Epithelial cell of esophagus (primary cell): Measurements from ENCODE around the gene MMP2.

Experiments used
- DNase-seq: peaks from one replicate; pipeline ENCODE4 v3.0.0; 2010; ENCODE audit warnings: low read depth
- H3K4me3 ChIP-seq: 2 replicates; pipeline ENCODE4 v1.5.1; 2011; ENCODE audit warnings: mild to moderate bottlenecking, low read length, control low read depth
- CTCF ChIP-seq: IDR thresholded peaks from 2 replicates; pipeline ENCODE4 v1.5.1; 2011; ENCODE audit warnings: low read depth, mild to moderate bottlenecking, low read length, control low read depth, inconsistent platforms; ENCODE audit not compliant: insufficient read depth; ENCODE audit errors: missing control alignments

The MMP2 gene

GRCh38 chr16:55453909-55454308, 25.1 kb upstream of the MMP2 start:
- DNase-seq, result no peak
- no peak overlapping the region for H3K4me3 ChIP-seq
- no peak for TF ChIP-seq CTCF

DNA sequence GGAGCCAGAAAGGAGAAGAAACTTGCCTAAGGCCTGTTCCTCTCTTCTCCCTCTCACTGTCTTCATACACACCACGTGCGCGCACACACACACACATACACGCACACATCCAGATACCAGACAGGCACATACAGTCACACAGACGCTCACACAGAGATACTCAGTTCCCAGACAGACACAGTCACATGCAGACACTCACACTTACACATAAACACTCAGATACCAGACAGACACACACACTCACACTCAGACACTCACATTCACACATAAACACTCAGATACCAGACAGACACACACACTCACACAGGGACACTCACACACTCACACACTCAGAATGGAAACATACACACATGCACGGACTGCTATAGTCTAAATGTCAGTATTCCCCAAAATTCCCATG, 24.1 kb upstream of the MMP2 start:
- TF ChIP-seq CTCF, result no peak
- no peak overlapping the region for H3K4me3 ChIP-seq
- no peak for DNase-seq

- no peak for DNase-seq
- no peak overlapping the region for H3K4me3 ChIP-seq
- no peak for TF ChIP-seq CTCF
These were observed 16.8 kb upstream of the MMP2 start for GRCh38 chr16:55462241-55462640.

DNA sequence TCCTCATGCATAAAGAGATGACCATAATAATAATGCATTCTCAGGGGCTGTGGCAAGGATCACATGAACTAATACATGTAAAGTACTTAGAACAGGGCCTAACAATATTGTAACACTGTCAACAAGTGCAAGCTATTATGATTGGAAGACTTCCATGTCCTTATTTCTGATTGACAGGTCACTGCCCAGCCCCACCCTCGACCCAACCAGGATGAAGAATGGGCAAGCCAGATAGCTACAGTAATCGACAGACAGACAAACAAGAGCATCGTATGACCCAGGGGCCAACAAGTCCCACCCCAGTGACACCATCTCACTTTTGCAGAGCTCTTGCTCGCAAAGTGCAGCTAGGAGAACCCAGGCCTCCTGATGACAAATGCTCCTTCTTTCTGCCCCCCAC, 14.6 kb upstream of the MMP2 start:
- no peak for DNase-seq
- no peak overlapping the region for H3K4me3 ChIP-seq
- no peak for TF ChIP-seq CTCF

DNA sequence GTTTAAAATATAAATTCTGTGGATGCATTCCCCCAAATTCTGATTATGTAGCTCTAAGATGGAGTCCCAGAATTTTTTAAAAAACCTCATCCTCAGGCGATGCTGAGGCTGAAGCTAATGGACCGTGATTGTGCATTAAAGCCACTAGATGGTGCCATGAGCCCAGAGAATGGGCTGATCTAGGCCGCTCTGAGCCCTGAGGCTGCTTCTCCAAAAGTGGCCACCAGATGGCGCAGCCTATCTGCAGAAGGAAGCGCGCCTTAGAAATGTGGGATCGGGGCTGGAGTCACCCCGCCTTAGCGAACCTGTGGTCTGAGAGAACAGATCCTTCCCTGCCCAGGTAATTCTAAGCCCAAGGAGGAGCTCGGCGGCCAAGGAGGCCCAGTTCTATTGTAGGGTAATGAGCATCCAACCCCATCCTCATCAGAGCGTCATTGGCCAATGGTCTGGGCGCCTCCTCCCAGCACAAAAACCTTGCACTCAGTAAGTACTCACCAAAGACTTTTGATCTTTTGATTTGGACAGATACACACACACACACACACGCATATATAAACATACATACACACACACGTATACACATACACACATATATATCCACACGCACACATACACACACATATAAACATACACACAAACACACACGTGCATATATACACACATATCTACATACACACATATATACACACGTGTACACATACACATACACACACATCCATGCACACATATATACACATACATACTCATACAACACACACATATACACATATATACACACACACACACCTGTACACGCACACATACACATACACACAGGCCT, 13.7 kb upstream of the MMP2 start:
- peak; percentile 83 for DNase-seq
- H3K4me3 ChIP-seq, result no peak overlapping the region
- peak; percentile 99 for TF ChIP-seq CTCF

DNA sequence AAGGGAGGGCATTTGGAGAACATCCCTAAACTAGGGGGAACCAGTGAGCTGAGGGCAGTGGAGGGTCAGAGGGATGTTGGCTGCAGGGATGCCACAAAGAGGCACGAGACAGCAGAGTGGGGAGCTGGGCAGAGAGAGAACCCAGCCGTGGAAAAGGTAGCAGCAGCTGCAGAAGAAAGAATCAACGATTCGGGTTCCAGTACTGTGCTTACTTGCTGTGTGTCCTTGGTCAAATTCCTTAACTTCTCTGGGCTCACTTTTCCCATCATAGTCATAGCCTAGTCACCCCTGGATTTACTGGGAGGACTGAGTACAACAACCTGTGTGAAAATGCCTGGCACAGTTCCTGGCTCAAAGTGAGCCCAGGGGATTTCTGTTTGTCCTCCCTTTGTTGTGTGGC, 12.8 kb upstream of the MMP2 start:
- no peak for DNase-seq
- H3K4me3 ChIP-seq, result no peak overlapping the region
- TF ChIP-seq CTCF, result no peak

GRCh38 chr16:55467898-55468297, 11.1 kb upstream of the MMP2 start:
- no peak for TF ChIP-seq CTCF
- no peak for DNase-seq
- H3K4me3 ChIP-seq, result no peak overlapping the region
